GM18526 (cell line): ENCODE measurements around the gene TTC28.

ENCODE experiments used
- POLR2A ChIP-seq: IDR thresholded peaks from 3 replicates; pipeline ENCODE4 v1.6.1; 2011; ENCODE audit not compliant: insufficient read length; ENCODE audit errors: extremely low read depth

Gene TTC28

GRCh38 chr22:27991586-27992293 is 687.9 kb downstream of the TTC28 start:
- TF ChIP-seq POLR2A, result no peak

DNA sequence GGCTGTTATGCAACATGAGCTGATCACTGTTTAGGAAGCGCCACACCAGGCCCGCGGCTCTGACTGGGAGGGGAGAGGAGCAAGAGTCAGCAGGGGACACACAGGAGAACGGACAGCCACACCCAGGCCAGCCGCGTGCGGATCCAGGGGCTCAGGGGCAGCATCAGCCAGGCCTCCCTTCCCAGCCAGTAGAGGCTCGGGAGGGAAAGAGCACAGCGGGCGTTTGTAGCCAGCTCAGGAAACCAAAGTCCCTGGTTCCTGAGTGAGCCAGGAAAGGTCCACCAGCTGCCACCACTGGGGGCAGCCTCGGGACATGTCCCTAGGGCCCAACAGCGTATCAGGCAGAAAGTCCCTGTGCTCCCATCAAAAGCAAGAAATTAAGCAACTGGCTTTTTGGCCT is 688.8 kb downstream of the TTC28 start:
- TF ChIP-seq POLR2A, result no peak

DNA sequence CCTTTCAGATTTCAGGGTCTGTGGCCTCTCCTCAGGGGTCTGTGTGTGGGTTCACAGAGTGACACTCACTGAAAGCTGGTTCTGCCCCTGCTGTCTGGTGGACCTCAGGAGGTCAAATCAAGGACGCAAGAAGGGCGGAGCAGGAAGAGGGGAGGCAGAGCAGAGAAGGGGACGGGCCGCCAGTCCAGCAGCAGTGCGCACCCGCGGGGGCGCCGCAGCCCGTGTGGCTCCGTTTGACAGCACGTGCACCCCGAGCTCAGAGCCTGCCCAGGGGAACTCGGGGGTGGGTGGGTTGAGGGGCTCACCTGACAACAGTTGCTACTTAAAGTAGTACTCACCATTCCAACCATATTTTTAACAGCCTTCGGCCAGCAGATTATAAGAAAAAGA is 689.2 kb downstream of the TTC28 start:
- no peak for TF ChIP-seq POLR2A

- no peak for TF ChIP-seq POLR2A
Measured at GRCh38 chr22:27989758-27990450, 689.7 kb downstream of the TTC28 start.

- no peak for TF ChIP-seq POLR2A
Measured at GRCh38 chr22:27988704-27989103, 690.9 kb downstream of the TTC28 start.

GRCh38 chr22:27987557-27987956 is 692.1 kb downstream of the TTC28 start:
- no peak for TF ChIP-seq POLR2A

- no peak for TF ChIP-seq POLR2A
Measured at GRCh38 chr22:27986937-27987336, 692.7 kb downstream of the TTC28 start.

GRCh38 chr22:27986459-27986858 is 693.2 kb downstream of the TTC28 start:
- TF ChIP-seq POLR2A, result no peak

DNA sequence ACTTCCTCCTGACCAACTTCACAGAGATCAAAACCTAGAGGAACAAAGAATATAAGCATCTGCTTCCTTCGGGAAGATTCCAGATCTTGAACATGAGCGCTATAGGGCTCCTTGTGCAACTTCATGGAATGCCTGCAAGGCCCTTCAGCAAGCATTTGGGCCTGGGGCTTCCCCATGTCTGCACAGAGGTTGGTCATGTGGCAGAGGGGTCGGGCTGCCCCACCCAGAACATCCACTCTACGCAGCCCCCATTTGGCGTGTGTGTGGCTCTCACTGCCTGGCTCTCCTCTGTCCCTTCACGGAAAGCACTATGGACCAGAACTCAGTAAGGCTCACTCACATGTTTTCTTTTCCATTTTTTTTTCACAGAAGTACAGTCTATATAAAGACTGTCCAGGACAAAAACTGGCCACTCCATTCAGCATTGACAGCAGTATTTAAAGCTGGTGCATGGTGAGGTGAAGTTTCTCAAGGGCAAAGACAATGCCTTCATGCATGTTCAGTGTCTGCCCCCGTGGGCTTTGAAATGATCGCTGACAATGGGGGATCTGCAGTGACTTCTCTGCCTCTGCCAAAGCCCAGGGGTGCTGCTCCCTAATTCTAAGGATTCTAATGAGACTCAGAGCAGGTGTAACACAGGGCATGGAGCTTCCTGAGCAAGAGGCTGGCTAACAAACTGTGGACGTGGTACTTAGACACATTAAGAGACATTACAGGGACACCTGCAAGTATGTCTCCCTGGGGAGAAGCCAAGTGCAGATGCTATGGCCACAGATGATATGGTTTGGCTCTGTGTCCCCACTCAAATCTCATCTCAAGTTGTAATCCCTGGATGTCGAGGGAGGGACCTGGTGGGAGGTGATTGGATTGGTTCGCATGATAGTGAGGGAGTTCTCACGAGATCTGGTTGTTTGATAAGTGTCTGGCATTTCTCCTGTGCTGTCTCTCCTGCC is 694.0 kb downstream of the TTC28 start:
- TF ChIP-seq POLR2A, result no peak

DNA sequence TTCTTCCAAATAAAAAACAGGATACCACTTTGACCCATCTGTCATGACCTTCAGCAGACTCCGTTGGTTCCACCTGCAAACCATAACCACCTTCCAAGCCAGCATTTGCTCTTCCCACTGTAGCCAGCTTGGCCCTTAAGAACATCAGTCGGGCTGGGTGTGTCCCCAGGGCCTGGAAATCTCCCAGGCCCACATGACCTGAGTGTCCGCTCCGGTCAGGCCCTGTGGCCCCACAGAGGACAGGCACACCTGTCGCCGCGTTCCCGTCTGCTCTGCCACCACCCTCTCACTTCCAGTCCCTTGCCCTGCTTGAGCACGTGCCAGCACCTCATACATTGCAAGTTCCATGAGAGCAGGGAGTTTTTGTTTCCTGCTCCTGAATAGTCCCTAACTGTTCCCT is 694.9 kb downstream of the TTC28 start:
- no peak for TF ChIP-seq POLR2A

GRCh38 chr22:27984001-27984695 is 695.5 kb downstream of the TTC28 start:
- no peak for TF ChIP-seq POLR2A

GRCh38 chr22:27983361-27983791 is 696.3 kb downstream of the TTC28 start:
- no peak for TF ChIP-seq POLR2A

- TF ChIP-seq POLR2A, result no peak
Measured at GRCh38 chr22:27982630-27983180, 696.9 kb downstream of the TTC28 start.

DNA sequence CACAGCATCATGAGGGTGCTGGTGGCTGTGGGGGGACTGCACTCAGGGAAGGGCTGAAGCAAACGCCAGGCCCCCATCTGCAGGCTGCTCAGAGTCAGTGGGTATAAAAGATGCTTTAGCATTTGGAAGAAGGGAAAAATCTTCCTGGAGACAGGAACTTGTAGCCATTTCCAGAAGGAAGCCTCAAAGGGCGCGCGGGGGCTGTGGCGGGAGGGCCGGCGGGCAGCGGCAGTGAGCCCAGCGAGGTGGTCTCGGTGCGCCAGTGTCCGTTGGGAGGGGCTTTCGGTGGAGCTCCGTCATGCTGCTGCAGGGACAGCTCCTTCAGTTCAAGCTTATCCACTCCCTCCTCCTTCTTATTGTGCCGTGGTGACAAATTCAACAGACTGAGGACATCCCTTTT is 697.5 kb downstream of the TTC28 start:
- no peak for TF ChIP-seq POLR2A
